GM12801 (cell line): ENCODE data around the gene SLC16A8.

Source experiments
- CTCF ChIP-seq: IDR thresholded peaks from one replicate; pipeline ENCODE4 v1.5.1; 2011; ENCODE audit warnings: control low read depth; ENCODE audit not compliant: insufficient read length; ENCODE audit errors: extremely low read depth

Gene SLC16A8

GRCh38 chr22:38118182-38118581 lies 34.2 kb upstream of the SLC16A8 start:
- no peak for TF ChIP-seq CTCF

DNA sequence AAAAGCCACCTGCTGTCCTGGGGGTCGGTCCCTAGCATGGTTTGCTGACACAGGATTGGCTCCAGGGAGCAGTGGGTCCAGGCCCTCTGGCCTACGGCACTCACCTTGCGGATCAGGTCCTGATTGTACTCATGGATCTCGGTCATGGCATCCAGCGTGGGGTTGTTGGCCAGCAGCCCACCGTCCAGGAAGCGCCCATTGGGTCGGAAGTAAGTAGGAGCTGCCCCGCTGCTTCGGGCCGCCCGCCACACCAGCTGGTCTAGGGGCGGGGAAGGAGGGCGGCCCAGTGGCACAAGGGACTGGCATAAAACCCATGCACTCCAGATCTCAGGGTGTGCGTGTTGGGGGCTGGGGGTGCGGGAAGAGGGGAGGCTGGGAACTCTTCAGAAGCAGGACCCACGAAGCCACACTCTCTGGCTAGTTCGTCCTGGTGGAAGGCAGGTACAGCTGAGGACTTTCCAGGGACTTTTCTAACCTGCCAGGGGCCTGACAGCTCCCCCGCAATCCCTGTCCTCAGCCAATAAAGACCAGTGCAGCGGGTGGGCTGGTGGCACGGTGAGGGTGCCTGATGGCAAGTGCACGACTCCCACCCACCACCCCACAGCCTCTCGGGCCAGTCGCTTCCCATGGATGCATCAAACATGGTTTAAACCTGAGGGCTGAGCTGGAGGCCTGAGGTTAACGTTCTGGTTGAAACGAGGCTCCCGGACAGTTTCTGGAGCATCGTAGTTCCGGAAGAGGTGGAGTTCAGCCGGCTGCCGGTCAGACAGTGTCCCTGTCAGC lies 31.6 kb upstream of the SLC16A8 start:
- no peak for TF ChIP-seq CTCF

DNA sequence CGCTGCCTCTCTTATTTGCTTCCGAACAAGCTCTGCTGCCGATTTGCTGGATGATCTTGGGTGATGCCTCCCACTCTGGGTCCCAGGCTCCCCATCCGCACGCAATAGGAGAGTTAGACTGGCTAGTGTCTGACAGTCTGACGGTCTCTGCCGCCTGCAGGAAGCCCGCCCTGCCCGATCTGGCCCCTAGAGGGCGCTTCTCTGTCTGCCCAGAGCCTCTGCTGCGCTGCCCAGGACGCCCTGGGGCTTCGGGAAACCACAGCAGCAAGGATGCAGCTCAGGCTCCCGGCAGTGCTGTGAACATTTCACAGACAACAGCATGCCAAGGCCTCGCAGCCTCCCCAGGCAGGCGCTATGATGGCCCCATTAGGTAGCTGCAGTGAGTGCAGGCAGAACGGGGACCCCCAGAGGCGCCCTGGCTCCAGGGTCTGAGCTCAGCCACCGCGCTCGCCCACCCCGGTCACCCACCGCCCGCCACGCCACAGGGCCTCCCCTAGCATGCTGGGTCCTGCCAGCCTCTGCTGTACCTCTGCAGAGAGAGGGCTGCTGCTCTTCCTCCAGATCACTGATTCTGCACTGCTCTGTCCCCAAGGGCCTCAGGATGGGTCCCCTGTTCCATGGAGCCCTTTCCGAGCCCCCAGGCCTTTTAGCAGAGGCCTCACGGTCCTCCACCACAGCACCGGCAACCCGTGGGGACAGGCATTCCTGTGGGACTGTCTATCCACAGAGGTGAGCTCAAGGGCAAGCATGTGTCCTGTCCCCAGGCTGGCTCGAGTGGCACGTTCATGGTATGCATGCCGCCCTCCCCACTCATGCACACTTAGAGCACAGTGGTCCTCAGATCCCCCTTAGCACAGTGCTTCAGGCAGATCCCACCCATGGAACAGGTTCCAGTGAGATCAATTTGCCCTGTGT lies 30.8 kb upstream of the SLC16A8 start:
- TF ChIP-seq CTCF: no peak

DNA sequence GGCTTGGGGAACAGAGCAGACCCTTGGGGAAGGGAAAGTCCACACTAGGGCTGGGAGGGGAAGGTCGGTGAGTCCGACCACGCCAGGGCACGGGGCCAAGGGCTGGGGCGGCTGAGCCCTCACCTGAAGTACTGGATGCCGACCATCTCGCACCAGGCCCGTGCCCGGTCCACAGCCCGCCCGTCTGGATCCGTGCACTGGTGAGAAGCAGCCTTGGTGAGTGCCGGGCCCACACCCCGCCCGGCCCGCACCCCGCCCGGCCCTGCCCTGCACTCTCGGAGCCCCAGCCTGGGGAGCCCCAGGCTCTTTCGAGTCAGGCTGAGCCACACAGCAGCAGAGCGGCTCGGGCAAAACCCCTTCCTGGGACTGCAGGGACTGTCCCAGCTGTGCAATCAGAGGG lies 28.4 kb upstream of the SLC16A8 start:
- TF ChIP-seq CTCF: no peak

- no peak for TF ChIP-seq CTCF
Observed at GRCh38 chr22:38111925-38112355, 28.0 kb upstream of the SLC16A8 start.

DNA sequence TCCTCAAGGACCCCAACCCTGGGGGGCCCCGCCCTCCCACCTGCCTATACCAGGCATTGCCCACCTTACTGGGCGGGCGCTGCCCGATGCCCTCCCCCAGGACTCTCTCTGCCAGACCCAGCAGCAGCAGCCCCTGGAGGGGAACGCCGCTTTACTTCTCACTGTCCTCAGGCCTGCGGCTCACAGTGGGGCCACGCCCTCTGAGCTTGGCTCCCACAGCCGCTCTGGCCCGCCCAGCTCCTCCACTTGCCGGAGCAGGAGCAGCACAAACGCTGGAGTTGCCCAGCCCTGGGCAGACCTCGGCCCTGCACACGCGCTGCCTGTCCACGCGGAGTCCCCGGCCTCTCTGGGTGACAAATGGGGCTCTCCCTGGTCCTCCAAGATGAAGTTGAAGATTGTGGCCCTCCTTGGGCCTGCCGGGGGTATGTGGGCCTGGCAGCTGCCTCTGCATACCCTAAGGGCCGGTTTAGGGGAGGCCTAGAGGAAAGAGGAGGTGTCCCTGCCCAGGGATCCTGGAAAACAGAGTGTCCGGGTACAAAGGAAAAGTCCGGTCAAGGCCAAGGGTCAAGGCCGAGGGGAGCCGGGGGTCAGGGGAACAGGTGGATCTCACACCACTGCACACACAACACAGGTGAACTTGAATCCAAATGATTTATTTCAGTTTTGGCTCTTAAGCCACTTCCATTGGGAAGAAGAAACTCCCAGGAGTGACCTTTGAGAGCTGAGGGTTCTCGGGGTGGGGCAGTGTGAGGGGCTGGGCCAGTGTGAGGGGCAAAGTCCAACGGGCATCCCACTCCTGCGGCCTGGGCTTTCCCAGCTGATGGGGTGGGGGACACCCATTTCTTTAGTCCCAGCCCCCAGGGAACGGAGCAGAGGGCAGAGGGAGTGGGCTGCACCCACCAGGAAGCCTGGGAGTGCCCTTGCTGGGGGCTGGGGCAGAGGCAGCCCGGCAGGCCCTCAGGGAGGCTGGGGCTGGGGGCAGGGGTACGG lies 27.2 kb upstream of the SLC16A8 start:
- TF ChIP-seq CTCF: no peak
